CD14-positive monocyte (primary cell): ENCODE measurements around the gene UNCX. TPM values are rescaled to one million over a fixed set of nuclear protein-coding genes. Genes with fewer than 3 reads are reported as not detected.

ENCODE experiments used
- DNase-seq, 3 donors: peaks; one replicate each; pipeline ENCODE4 v3.0.0-alpha.2; 2011 to 2022
- H2AFZ ChIP-seq: 2 replicates; pipeline ENCODE4 v1.6.0; 2012; ENCODE audit warnings: mild to moderate bottlenecking, low read depth, low read length, inconsistent platforms; ENCODE audit not compliant: insufficient read depth, poor library complexity, severe bottlenecking
- H3K27ac ChIP-seq, 2 donors: 1 replicate in 1 of 2; 2 replicates in 1 of 2; pipeline ENCODE4 v1.5.1; 2012 to 2013; ENCODE audit warnings: low read length in 2 of 2, control low read depth in 1 of 2, inconsistent platforms in 1 of 2, low read depth in 1 of 2, mild to moderate bottlenecking in 1 of 2
- H3K27me3 ChIP-seq, 2 donors: one replicate each; pipeline versions ENCODE4 v1.6.0 to v1.6.1; 2011 to 2013; ENCODE audit warnings: low read length in 2 of 2; ENCODE audit not compliant: control insufficient read depth in 2 of 2, insufficient read depth in 2 of 2
- H3K36me3 ChIP-seq, 2 donors: replicated peaks in 1 of 2; 1 replicate in 1 of 2; 2 replicates in 1 of 2; pipeline versions ENCODE4 v1.5.1 to v1.6.1; 2012 to 2013; ENCODE audit warnings: low read length in 2 of 2, control low read depth in 1 of 2, inconsistent platforms in 1 of 2, mild to moderate bottlenecking in 1 of 2; ENCODE audit not compliant: insufficient read depth in 2 of 2, control insufficient read depth in 1 of 2
- H3K4me1 ChIP-seq, 2 donors: 1 replicate in 1 of 2; 2 replicates in 1 of 2; pipeline versions ENCODE4 v1.5.1 to v1.6.1; 2012 to 2013; ENCODE audit warnings: low read length in 2 of 2, control low read depth in 1 of 2, inconsistent platforms in 1 of 2, mild to moderate bottlenecking in 1 of 2, moderate library complexity in 1 of 2; ENCODE audit not compliant: insufficient read depth in 2 of 2, control insufficient read depth in 1 of 2
- H3K4me2 ChIP-seq: replicated peaks from 2 replicates; pipeline ENCODE3; 2012; ENCODE audit warnings: low read length, moderate library complexity, mild to moderate bottlenecking; ENCODE audit not compliant: poor library complexity, severe bottlenecking; ENCODE audit errors: extremely low read depth
- H3K4me3 ChIP-seq, 3 experiments: fragments of 200-600 bp in 1 of 3; sonication (generic) in 1 of 3; replicated peaks in 1 of 3; 1 replicate in 2 of 3; 2 replicates in 1 of 3; pipeline ENCODE4 v1.5.1; 2011 to 2013; ENCODE audit warnings: low read length in 3 of 3, mild to moderate bottlenecking in 3 of 3, control low read depth in 2 of 3, low read depth in 2 of 3, inconsistent platforms in 1 of 3, moderate library complexity in 1 of 3
- H3K79me2 ChIP-seq: 2 replicates; pipeline ENCODE4 v1.6.0; 2012; ENCODE audit warnings: mild to moderate bottlenecking, control low read depth, inconsistent platforms, low read length, moderate library complexity; ENCODE audit not compliant: insufficient read depth
- H3K9ac ChIP-seq: 2 replicates; pipeline ENCODE4 v1.6.0; 2017; ENCODE audit warnings: low read length, mild to moderate bottlenecking; ENCODE audit not compliant: insufficient read depth, poor library complexity, severe bottlenecking
- H3K9me3 ChIP-seq, 2 donors: replicated peaks in 1 of 2; 1 replicate in 1 of 2; 2 replicates in 1 of 2; pipeline versions ENCODE4 v1.5.1 to v1.6.1; 2012 to 2013; ENCODE audit warnings: low read length in 2 of 2, control low read depth in 1 of 2; ENCODE audit not compliant: control insufficient read depth in 1 of 2, insufficient read depth in 1 of 2
- H4K20me1 ChIP-seq: 2 replicates; pipeline ENCODE4 v1.6.0; 2012; ENCODE audit warnings: mild to moderate bottlenecking, low read length, control low read depth, moderate library complexity; ENCODE audit not compliant: insufficient read depth
- H3K27ac Mint-ChIP-seq, 7 donors: one replicate each; pipeline ENCODE4 v1.8.0; 2020; ENCODE audit warnings: mild to moderate bottlenecking in 7 of 7, mixed read lengths in 7 of 7, moderate library complexity in 6 of 7, inconsistent platforms in 2 of 7
- H3K27me3 Mint-ChIP-seq, 3 donors: one replicate each; pipeline ENCODE4 v1.8.0; 2021 to 2022; ENCODE audit warnings: low read depth in 3 of 3, mild to moderate bottlenecking in 3 of 3, mixed read lengths in 3 of 3, moderate library complexity in 3 of 3, inconsistent platforms in 1 of 3
- H3K36me3 Mint-ChIP-seq, 2 donors: one replicate each; pipeline ENCODE4 v1.8.0; 2020; ENCODE audit warnings: mixed read lengths in 2 of 2, inconsistent platforms in 1 of 2, mild to moderate bottlenecking in 1 of 2
- H3K4me1 Mint-ChIP-seq: one replicate; pipeline ENCODE4 v1.8.0; 2020; ENCODE audit warnings: mild to moderate bottlenecking, mixed read lengths
- H3K4me3 Mint-ChIP-seq, 2 donors: one replicate each; pipeline ENCODE4 v1.8.0; 2020; ENCODE audit warnings: mild to moderate bottlenecking in 2 of 2, mixed read lengths in 2 of 2, moderate library complexity in 1 of 2
- H3K9me3 Mint-ChIP-seq, 7 donors: one replicate each; pipeline ENCODE4 v1.8.0; 2020 to 2022; ENCODE audit warnings: mixed read lengths in 7 of 7, mild to moderate bottlenecking in 6 of 7, moderate library complexity in 6 of 7, inconsistent platforms in 2 of 7
- CTCF ChIP-seq: fragments of 200-600 bp; IDR thresholded peaks from one replicate; pipeline ENCODE4 v1.8.0; 2022; ENCODE audit warnings: antibody characterized with exemption, mild to moderate bottlenecking
- WGBS: methylation state at CpG from one replicate; pipeline ENCODE4 v1.1.5; 2013; ENCODE audit warnings: missing lambda C conversion rate; ENCODE audit not compliant: insufficient coverage; 5-methylcytosine and 5-hydroxymethylcytosine counted together
- intact Hi-C, 2 donors: fragments of 100-400 bp; cut with micrococcal nuclease; formaldehyde crosslinking; loops; one replicate each; pipeline versions ENCODE4 v1.15.0 to v1.15.1; 2023
- polyA plus RNA-seq, 3 donors: library from polyadenylated mRNA; depleted of rRNA in 1 of 3; unstranded in 2 of 3; stranded (reverse) in 1 of 3; fragments of 300-500 nt in 2 of 3; fragments of >200 nt in 1 of 3; fragmentation: Illumina TruSeq in 2 of 3; gene quantifications; 1 replicate in 2 of 3; 2 replicates in 1 of 3; pipeline ENCODE4 v1.2.3, GENCODE V29; 2012 to 2021

The UNCX gene
- polyA plus RNA-seq, 3 donors = not detected

GRCh38 chr7:1188720-1189294 lies 43.9 kb upstream of the UNCX start:
- Histone ChIP-seq H3K4me2 (no peak overlapping the region), H3K27ac (peak overlapping the region; percentile 17 to 67), H3K36me3 (no peaks in the 10 kb centered on the region), H4K20me1 (no peaks in the 10 kb centered on the region), H3K4me3 (no peak overlapping the region), H2AFZ (no peak overlapping the region), H3K79me2 (no peaks in the 10 kb centered on the region), H3K4me1 (peaks cover 12 to 15% of the 10 kb centered on the region in 2 donors), H3K9ac (no peak overlapping the region), H3K9me3 (peaks cover 9 to 15% of the 10 kb centered on the region in 2 donors), H3K27me3 (peaks cover 0 to 3% of the 10 kb centered on the region in 2 donors)
- TF ChIP-seq CTCF = no peak
- WGBS = 50% methylated on average over 2 of the region's 6 CpGs
- no peak for DNase-seq
- Mint-ChIP-seq H3K4me1 (peaks cover 20% of the 10 kb centered on the region), H3K36me3 (no peaks in the 10 kb centered on the region), H3K9me3 (peaks cover 4 to 21% (median 10%) of the 10 kb centered on the region in 7 donors), H3K27ac (peak overlapping the region in 6 of 7 donors; percentile 1 to 83 (median 67)), H3K4me3 (no peak overlapping the region), H3K27me3 (peaks cover 8 to 18% (median 15%) of the 10 kb centered on the region in 3 donors)
- intact Hi-C loops = no loop called here

- no peak overlapping the region for H3K9ac ChIP-seq
- no peak overlapping the region for H3K27ac ChIP-seq
- intact Hi-C loops = loop anchor here in 1 of 2 donors (10.0 kb wide), 1 partner anchor 245 kb away; no protein-coding TSS in a partner anchor
- no peak overlapping the region for H2AFZ ChIP-seq
- H3K27ac Mint-ChIP-seq = no peak overlapping the region
- H3K4me3 Mint-ChIP-seq = no peak overlapping the region
- DNase-seq = no peak
- H3K4me1 Mint-ChIP-seq = peaks cover 22% of the 10 kb centered on the region
- no peaks in the 10 kb centered on the region for H3K36me3 Mint-ChIP-seq
- H3K79me2 ChIP-seq = no peaks in the 10 kb centered on the region
- WGBS = 96% methylated on average over 9 of the region's 10 CpGs
- no peaks in the 10 kb centered on the region for H4K20me1 ChIP-seq
- H3K4me3 ChIP-seq = no peak overlapping the region
- peaks cover 9 to 15% of the 10 kb centered on the region in 2 donors for H3K9me3 ChIP-seq
- H3K27me3 Mint-ChIP-seq = peaks cover 9 to 23% (median 19%) of the 10 kb centered on the region in 3 donors
- peaks cover 12 to 15% of the 10 kb centered on the region in 2 donors for H3K4me1 ChIP-seq
- no peaks in the 10 kb centered on the region for H3K36me3 ChIP-seq
- peaks cover 4 to 21% (median 10%) of the 10 kb centered on the region in 7 donors for H3K9me3 Mint-ChIP-seq
- H3K4me2 ChIP-seq = no peak overlapping the region
- TF ChIP-seq CTCF = no peak
- H3K27me3 ChIP-seq = peaks cover 0 to 7% of the 10 kb centered on the region in 2 donors
These were observed 42.5 kb upstream of the UNCX start for GRCh38 chr7:1189986-1190772.
